Brain microvascular endothelial cell (primary cell): ENCODE measurements around the gene ADRB2.

Experiments used
- DNase-seq: peaks from one replicate; pipeline ENCODE4 v3.0.0-alpha.2; 2020
- H3K27ac ChIP-seq: fragments of 250-450 bp; sonication (Bioruptor Pico); 2 replicates; pipeline ENCODE4 v1.5.1; 2020; ENCODE audit warnings: mild to moderate bottlenecking, moderate library complexity
- H3K27me3 ChIP-seq: fragments of 250-450 bp; sonication (Bioruptor Pico); replicated peaks from 2 replicates; pipeline ENCODE4 v1.5.1; 2020; ENCODE audit warnings: mild to moderate bottlenecking
- H3K36me3 ChIP-seq: fragments of 250-450 bp; sonication (Bioruptor Pico); replicated peaks from 2 replicates; pipeline ENCODE4 v1.5.1; 2020; ENCODE audit warnings: mild to moderate bottlenecking
- H3K4me3 ChIP-seq: 2 replicates; pipeline ENCODE4 v1.5.1; 2011; ENCODE audit warnings: low read depth, mild to moderate bottlenecking, control low read depth, low read length, moderate library complexity
- in situ Hi-C: cut with HindIII; loops from 2 replicates; pipeline ENCODE4 v1.10.0; 2017; ENCODE audit warnings: low sequenced_read_pairs, low pct_ligation_motif_present
- TF ChIP-seq, protein P1 (sequence below): IDR thresholded peaks from 2 replicates; pipeline ENCODE4 v1.5.1; 2011; ENCODE audit warnings: low read depth, mild to moderate bottlenecking, moderate library complexity, low read length, control low read depth, inconsistent platforms; ENCODE audit errors: missing control alignments

Gene ADRB2

DNA sequence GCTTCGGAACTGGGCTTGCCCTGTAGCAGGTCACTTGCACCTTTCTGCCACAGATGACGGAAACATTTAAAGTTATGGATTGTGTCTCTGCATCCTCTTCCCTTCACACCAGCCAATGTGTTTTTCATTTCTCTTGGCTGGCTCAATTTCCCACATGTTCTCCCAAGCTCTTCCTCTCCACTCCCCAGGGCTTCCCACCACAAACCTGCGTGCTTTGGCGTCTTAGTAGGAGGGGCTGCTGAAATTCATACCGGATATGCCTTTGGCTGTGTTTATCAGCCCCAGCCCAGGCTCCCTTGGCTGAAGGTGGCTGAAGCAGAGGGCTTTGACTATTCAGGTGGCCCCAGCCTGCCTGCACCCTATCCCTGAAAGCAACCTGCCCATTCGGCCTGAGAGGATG, 32.1 kb downstream of the ADRB2 start:
- Histone ChIP-seq H3K27me3 (no peaks in the 10 kb centered on the region), H3K27ac (no peak overlapping the region), H3K4me3 (no peak overlapping the region), H3K36me3 (no peaks in the 10 kb centered on the region)
- DNase-seq = no peak
- TF ChIP-seq, protein P1, sequence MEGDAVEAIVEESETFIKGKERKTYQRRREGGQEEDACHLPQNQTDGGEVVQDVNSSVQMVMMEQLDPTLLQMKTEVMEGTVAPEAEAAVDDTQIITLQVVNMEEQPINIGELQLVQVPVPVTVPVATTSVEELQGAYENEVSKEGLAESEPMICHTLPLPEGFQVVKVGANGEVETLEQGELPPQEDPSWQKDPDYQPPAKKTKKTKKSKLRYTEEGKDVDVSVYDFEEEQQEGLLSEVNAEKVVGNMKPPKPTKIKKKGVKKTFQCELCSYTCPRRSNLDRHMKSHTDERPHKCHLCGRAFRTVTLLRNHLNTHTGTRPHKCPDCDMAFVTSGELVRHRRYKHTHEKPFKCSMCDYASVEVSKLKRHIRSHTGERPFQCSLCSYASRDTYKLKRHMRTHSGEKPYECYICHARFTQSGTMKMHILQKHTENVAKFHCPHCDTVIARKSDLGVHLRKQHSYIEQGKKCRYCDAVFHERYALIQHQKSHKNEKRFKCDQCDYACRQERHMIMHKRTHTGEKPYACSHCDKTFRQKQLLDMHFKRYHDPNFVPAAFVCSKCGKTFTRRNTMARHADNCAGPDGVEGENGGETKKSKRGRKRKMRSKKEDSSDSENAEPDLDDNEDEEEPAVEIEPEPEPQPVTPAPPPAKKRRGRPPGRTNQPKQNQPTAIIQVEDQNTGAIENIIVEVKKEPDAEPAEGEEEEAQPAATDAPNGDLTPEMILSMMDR = no peak
- in situ Hi-C loops = no loop called here

DNA sequence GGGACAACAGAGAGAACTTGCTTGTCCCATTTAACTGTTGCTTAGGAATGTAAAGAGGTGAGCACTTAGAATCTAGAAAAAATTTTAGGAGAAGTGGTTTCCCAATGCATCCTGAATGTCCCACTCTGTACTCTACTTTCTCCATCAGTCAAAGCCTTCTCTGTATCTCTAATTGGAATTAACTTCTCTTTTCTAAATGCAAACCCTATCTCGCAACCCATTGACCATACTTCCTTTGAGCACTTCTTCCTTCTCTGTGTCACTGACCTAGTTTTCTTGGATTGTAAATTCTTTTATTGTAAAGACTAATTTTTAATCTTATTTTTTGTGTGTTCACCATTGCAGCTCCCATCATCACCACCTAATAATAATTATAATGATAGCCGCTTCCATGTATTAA, 33.3 kb downstream of the ADRB2 start:
- in situ Hi-C loops = no loop called here
- H3K4me3 ChIP-seq = no peak overlapping the region
- DNase-seq = no peak
- no peak overlapping the region for H3K27ac ChIP-seq
- no peaks in the 10 kb centered on the region for H3K27me3 ChIP-seq
- no peaks in the 10 kb centered on the region for H3K36me3 ChIP-seq
- TF ChIP-seq, protein P1 = no peak

DNA sequence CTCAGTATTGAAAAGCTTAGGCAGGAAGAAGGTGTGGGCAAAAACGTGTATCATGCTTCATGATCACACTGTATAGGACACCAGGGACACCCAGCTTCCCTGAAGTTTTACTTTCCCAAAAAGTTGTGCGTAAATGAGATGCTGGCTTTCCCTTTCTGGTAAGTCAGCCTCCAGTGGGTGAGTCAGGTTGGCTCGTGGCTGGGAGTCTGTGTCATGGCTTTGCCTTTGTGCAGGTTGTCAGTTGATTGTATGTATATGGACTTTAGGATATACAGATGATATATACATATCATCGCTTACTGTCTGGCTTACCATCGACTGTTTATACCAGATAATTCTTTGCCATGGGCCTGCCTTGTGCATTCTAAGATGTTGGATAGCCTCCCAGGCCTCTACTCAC, 34.2 kb downstream of the ADRB2 start:
- TF ChIP-seq, protein P1 = no peak
- Histone ChIP-seq H3K36me3 (no peaks in the 10 kb centered on the region), H3K27me3 (no peaks in the 10 kb centered on the region), H3K4me3 (no peak overlapping the region), H3K27ac (no peak overlapping the region)
- in situ Hi-C loops = no loop called here
- no peak for DNase-seq

DNA sequence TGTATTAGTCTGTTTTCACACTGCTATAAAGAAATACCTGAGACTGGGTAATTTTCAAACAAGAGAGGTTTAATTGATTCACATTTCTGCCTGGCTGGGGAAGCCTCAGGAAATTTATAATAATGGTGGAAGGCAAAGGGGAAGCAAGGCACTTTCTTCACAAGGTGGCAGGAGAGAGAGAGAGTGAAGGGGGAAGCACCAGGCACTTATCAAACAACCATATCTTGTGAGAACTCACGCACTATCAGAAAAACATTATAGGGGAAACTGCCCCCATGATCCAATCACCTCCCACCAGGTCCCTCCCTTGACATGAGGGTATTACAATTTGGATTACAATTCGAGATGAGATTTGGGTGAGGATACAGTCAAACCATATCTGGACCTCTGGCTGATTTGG, 34.7 kb downstream of the ADRB2 start:
- DNase-seq = no peak
- H3K27ac ChIP-seq = no peak overlapping the region
- TF ChIP-seq, protein P1 = no peak
- no peak overlapping the region for H3K4me3 ChIP-seq
- H3K27me3 ChIP-seq = no peaks in the 10 kb centered on the region
- no peaks in the 10 kb centered on the region for H3K36me3 ChIP-seq
- in situ Hi-C loops = no loop called here

DNA sequence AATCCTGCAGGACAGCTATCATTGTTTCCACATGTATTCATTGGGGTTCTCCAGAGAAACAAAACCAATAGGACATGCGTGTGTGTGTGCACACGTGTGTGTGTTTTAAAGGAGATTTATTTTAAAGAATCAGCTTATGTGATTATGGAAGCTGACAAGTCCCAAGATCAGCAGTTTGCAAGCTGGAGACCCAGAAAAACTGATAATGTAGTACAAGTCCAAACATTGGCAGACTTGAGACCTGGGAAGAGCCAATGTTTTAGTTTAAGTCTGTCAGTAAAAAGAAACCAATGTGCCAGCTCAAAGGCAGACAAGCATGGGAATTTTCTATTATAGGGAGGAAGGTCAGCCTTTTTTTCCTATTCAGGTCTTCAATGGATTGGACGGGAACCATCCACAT, 35.3 kb downstream of the ADRB2 start:
- DNase-seq = no peak
- H3K4me3 ChIP-seq = no peak overlapping the region
- H3K27me3 ChIP-seq = no peaks in the 10 kb centered on the region
- H3K36me3 ChIP-seq = no peaks in the 10 kb centered on the region
- H3K27ac ChIP-seq = no peak overlapping the region
- TF ChIP-seq, protein P1 = no peak
- in situ Hi-C loops = no loop called here

DNA sequence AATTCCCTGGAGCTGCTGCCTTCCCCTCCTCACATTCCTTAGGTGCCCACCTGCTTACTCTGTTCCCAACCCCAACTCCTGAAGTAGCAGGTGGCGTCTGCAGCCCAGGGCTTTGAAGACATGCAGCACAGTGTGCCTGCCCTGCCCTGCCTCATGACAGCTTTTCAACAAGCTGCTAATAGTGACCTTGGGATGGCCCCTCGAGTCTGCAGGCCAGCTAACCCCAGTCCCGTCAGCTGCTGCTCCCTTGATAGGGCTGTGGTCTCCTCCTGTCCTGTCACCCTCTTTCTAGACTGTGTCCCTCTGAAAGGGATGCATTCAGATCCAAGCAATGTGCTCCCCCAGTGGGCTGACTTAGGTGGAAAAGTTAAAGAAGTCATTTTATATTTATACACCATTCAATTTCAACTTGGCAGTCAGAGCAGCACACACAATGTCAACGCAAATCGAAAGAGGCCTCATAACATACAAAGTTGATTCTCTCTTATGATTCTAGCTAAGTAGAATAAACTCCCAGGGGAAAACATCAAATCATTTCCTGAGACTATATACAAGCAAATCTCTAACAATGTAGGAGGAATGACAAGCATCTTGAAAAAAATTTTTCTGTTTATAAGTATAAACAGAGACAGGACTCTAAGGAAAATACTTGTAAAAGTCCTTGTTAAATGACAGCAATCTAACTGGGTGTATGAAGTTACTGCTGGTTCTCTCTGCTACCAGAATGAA, 37.9 kb downstream of the ADRB2 start:
- Histone ChIP-seq H3K36me3 (no peaks in the 10 kb centered on the region), H3K4me3 (no peak overlapping the region), H3K27me3 (no peaks in the 10 kb centered on the region), H3K27ac (no peak overlapping the region)
- no peak for DNase-seq
- TF ChIP-seq, protein P1 = no peak
- in situ Hi-C loops = no loop called here
